HCT116 (cell line): ENCODE results near the gene CHRND. TPM values are rescaled to one million over a fixed set of nuclear protein-coding genes. Genes with fewer than 3 reads are reported as not detected.

Experiments used
- ZNF274 ChIP-seq: fragments of 200-500 bp; sonication (Bioruptor generic); IDR thresholded peaks from 2 replicates; pipeline ENCODE4 v1.6.1; 2014; ENCODE audit warnings: mild to moderate bottlenecking, low read depth, low read length, inconsistent platforms
- total RNA-seq: library from RNA; stranded (reverse); gene quantifications from one replicate; pipeline ENCODE4 v1.2.1, GENCODE V29; 2021; ENCODE audit not compliant: unreplicated experiment
- TF ChIP-seq, protein P1 (sequence below), 3 experiments: fragments of 200-600 bp in 1 of 3; sonication (generic) in 1 of 3; IDR thresholded peaks in 2 of 3; conservative IDR thresholded peaks in 1 of 3; 2 replicates each; pipeline ENCODE4 v1.5.1; 2012 to 2017; ENCODE audit warnings: low read depth in 2 of 3, low read length in 2 of 3, antibody characterized with exemption in 1 of 3, borderline replicate concordance in 1 of 3, control low read depth in 1 of 3, mild to moderate bottlenecking in 1 of 3, mixed read lengths in 1 of 3, mixed run types in 1 of 3, moderate library complexity in 1 of 3; ENCODE audit not compliant: insufficient read depth in 1 of 3
- TF ChIP-seq, protein P2 (sequence below): IDR thresholded peaks from 2 replicates; pipeline ENCODE4 v1.6.1; 2011; ENCODE audit warnings: mild to moderate bottlenecking, low read length, moderate library complexity; ENCODE audit not compliant: insufficient replicate concordance; ENCODE audit errors: extremely low read depth
- TF ChIP-seq, protein P3 (sequence below): IDR thresholded peaks from 2 replicates; pipeline ENCODE4 v1.6.1; 2012

CHRND gene
- total RNA-seq, 1 experiment from 2014 or later = not detected

- TF ChIP-seq, protein P1, sequence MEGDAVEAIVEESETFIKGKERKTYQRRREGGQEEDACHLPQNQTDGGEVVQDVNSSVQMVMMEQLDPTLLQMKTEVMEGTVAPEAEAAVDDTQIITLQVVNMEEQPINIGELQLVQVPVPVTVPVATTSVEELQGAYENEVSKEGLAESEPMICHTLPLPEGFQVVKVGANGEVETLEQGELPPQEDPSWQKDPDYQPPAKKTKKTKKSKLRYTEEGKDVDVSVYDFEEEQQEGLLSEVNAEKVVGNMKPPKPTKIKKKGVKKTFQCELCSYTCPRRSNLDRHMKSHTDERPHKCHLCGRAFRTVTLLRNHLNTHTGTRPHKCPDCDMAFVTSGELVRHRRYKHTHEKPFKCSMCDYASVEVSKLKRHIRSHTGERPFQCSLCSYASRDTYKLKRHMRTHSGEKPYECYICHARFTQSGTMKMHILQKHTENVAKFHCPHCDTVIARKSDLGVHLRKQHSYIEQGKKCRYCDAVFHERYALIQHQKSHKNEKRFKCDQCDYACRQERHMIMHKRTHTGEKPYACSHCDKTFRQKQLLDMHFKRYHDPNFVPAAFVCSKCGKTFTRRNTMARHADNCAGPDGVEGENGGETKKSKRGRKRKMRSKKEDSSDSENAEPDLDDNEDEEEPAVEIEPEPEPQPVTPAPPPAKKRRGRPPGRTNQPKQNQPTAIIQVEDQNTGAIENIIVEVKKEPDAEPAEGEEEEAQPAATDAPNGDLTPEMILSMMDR (IDR thresholded peaks at IDR 0.05 in 2 of 3, conservative IDR thresholded peaks at IDR 0.05 in 1 of 3; ENCODE audit: borderline replicate concordance in 1 of 3, insufficient read depth in 1 of 3, low read depth in 2 of 3, low read length in 2 of 3) = no peak
- TF ChIP-seq, protein P2, sequence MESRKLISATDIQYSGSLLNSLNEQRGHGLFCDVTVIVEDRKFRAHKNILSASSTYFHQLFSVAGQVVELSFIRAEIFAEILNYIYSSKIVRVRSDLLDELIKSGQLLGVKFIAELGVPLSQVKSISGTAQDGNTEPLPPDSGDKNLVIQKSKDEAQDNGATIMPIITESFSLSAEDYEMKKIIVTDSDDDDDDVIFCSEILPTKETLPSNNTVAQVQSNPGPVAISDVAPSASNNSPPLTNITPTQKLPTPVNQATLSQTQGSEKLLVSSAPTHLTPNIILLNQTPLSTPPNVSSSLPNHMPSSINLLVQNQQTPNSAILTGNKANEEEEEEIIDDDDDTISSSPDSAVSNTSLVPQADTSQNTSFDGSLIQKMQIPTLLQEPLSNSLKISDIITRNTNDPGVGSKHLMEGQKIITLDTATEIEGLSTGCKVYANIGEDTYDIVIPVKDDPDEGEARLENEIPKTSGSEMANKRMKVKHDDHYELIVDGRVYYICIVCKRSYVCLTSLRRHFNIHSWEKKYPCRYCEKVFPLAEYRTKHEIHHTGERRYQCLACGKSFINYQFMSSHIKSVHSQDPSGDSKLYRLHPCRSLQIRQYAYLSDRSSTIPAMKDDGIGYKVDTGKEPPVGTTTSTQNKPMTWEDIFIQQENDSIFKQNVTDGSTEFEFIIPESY = no peak
- TF ChIP-seq, protein P3, sequence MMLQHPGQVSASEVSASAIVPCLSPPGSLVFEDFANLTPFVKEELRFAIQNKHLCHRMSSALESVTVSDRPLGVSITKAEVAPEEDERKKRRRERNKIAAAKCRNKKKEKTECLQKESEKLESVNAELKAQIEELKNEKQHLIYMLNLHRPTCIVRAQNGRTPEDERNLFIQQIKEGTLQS = no peak
- no peak for TF ChIP-seq ZNF274
Measured at GRCh38 chr2:232480201-232481190, 45.5 kb upstream of the CHRND start (continued).
